Measurements from ENCODE around the gene SAMSN1.

The SAMSN1 gene

GRCh38 chr21:14584357-14585095, 38.4 kb upstream of the SAMSN1 start:
- no peak for TF ChIP-seq CTCF (IDR thresholded peaks at IDR 0.05; ENCODE audit: low read depth, low read length, missing control alignments)
- no peaks in the 10 kb centered on the region for H3K27me3 ChIP-seq (replicated peaks)
- no peak for DNase-seq
- no peaks in the 10 kb centered on the region for H3K36me3 ChIP-seq (replicated peaks)
- in situ Hi-C loops (cut with HindIII; ENCODE audit: low pct_ligation_motif_present, low sequenced_read_pairs): no loop called here
- H3K27ac ChIP-seq: no peak overlapping the region
- H3K4me3 ChIP-seq (ENCODE audit: low read depth, low read length): no peak overlapping the region

GRCh38 chr21:14583629-14584255, 37.6 kb upstream of the SAMSN1 start:
- no peak for DNase-seq
- TF ChIP-seq CTCF (IDR thresholded peaks at IDR 0.05; ENCODE audit: low read depth, low read length, missing control alignments): no peak
- in situ Hi-C loops (cut with HindIII; ENCODE audit: low pct_ligation_motif_present, low sequenced_read_pairs): no loop called here
- H3K4me3 ChIP-seq (ENCODE audit: low read depth, low read length): no peak overlapping the region
- no peaks in the 10 kb centered on the region for H3K27me3 ChIP-seq (replicated peaks)
- H3K36me3 ChIP-seq (replicated peaks): no peaks in the 10 kb centered on the region
- H3K27ac ChIP-seq: no peak overlapping the region

- in situ Hi-C loops (cut with HindIII; ENCODE audit: low pct_ligation_motif_present, low sequenced_read_pairs): no loop called here
- H3K27me3 ChIP-seq (replicated peaks): no peaks in the 10 kb centered on the region
Measured at GRCh38 chr21:14582934-14583628, 37.0 kb upstream of the SAMSN1 start.

GRCh38 chr21:14581902-14582457, 35.9 kb upstream of the SAMSN1 start:
- H3K27me3 ChIP-seq (replicated peaks): no peaks in the 10 kb centered on the region
- in situ Hi-C loops (cut with HindIII; ENCODE audit: low pct_ligation_motif_present, low sequenced_read_pairs): no loop called here
- H3K36me3 ChIP-seq (replicated peaks): no peaks in the 10 kb centered on the region
- H3K27ac ChIP-seq: no peak overlapping the region
- H3K4me3 ChIP-seq (ENCODE audit: low read depth, low read length): no peak overlapping the region
- TF ChIP-seq CTCF (IDR thresholded peaks at IDR 0.05; ENCODE audit: low read depth, low read length, missing control alignments): no peak
- no peak for DNase-seq

More at GRCh38 chr21:14582934-14583628, 37.0 kb upstream of the SAMSN1 start:
- no peak overlapping the region for H3K27ac ChIP-seq
- TF ChIP-seq CTCF (IDR thresholded peaks at IDR 0.05; ENCODE audit: low read depth, low read length, missing control alignments): no peak
- H3K4me3 ChIP-seq (ENCODE audit: low read depth, low read length): no peak overlapping the region
- H3K36me3 ChIP-seq (replicated peaks): no peaks in the 10 kb centered on the region
- DNase-seq: no peak

DNA sequence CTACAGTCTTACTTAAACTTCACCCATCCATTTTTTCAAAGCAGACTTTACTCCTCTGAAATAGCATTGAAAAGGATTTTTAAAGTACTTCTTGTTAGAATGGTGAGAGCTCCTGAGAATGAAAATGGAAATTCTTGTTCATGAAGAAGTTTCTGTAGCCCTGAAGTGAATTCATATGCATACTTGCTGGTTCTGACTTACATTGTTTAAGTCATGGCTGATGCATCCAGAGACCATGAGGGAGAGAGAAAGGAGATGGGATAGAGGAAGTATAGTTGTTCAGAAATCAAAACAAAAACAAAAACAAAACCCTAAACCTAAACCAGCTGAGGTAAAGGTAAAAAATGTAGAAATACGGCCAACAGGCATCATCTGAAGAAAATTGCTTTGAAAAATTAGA, 27.1 kb upstream of the SAMSN1 start:
- H3K36me3 ChIP-seq (replicated peaks): no peaks in the 10 kb centered on the region
- in situ Hi-C loops (cut with HindIII; ENCODE audit: low pct_ligation_motif_present, low sequenced_read_pairs): no loop called here
- no peak overlapping the region for H3K27ac ChIP-seq
- H3K4me3 ChIP-seq (ENCODE audit: low read depth, low read length): no peak overlapping the region
- TF ChIP-seq CTCF (IDR thresholded peaks at IDR 0.05; ENCODE audit: low read depth, low read length, missing control alignments): no peak
- no peak for DNase-seq
- H3K27me3 ChIP-seq (replicated peaks): no peaks in the 10 kb centered on the region
